Measurements from ENCODE around the gene BHLHE23.

BHLHE23 gene

DNA sequence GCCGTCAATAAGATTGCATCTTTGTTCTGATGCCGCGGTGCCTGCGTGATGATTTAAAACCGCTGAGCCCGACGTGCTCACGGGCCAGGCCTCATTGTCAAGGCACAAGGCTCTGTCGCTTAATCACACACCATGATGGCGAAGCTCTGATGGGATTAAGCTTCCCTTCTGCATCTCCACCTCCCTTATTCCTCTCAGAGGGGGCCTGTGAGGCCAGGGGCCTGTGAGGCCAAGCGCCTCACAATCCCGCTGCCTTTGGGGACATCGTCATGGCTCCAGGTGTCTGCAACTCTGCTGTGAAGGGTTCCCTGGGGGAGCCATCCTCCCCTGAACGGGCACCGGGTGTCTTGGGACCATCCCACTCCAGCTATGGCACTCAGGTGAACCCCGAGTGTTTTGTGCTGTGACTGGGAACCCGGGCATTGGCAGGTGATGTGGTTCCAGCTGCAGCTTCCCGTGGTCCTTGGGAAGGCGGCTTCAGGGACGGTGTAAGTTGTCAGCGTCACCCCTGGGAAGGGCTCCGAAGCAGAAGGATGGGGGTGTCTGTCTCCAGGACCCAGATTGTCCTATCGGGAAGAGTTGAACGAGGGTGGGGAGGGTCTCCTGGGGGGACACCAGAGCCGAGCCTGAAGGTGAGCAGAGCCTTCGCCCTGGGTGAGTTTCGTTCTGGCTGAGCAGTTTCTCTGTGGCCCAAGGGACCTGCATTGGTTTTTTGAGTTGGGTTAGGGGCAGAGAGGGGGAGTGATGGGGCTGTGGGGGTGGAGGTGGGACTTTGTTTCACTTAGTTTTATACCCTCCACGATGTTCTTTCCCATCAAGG, 18.0 kb upstream of the BHLHE23 start:
- DNase-seq, result no peak

- no peak for DNase-seq
Measured at GRCh38 chr20:63023936-63024571, 17.3 kb upstream of the BHLHE23 start.

DNA sequence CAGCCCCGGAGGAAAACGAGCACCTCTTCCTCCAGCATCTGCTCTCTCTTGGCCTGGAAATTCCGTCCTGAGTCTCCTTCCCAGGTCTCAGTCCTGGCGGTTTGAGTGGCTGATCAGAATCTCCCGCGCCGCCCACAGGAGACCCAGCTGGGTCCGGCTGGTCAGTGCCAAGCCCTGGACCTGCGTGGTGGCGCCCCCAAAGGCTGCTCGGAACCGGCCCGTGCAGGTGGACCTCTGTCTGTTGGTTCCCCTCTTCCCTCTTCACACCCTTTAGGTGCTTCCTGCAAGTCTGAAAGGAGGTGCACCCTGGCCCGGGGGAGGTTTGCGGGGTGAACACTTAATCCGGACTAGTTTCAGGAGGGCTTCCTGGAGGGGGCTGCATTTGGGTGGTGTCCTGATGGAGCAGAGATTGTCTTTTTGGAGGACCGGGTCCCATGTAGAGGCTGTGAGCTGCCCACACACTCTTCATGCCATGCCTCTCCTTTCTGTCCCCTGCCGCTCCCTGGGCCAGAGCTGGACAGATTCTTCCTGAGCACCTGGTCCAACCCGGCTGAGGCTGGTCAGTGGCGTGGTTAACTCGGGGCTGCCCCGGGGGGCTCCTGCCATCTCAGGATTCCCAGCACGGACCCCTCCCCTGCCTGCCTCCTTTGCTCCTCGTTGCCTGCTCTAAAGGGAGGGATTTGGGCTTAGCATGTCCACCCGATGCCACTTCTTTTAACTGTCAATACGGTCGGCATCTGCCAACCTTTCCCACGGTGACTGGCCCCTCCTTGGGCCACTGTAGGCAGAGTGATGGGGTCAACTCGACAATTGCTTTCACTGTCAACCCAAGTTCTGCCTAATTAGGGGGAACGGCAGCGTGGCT, 16.5 kb upstream of the BHLHE23 start:
- no peak for DNase-seq

GRCh38 chr20:63022501-63022900, 15.7 kb upstream of the BHLHE23 start:
- no peak for DNase-seq

DNA sequence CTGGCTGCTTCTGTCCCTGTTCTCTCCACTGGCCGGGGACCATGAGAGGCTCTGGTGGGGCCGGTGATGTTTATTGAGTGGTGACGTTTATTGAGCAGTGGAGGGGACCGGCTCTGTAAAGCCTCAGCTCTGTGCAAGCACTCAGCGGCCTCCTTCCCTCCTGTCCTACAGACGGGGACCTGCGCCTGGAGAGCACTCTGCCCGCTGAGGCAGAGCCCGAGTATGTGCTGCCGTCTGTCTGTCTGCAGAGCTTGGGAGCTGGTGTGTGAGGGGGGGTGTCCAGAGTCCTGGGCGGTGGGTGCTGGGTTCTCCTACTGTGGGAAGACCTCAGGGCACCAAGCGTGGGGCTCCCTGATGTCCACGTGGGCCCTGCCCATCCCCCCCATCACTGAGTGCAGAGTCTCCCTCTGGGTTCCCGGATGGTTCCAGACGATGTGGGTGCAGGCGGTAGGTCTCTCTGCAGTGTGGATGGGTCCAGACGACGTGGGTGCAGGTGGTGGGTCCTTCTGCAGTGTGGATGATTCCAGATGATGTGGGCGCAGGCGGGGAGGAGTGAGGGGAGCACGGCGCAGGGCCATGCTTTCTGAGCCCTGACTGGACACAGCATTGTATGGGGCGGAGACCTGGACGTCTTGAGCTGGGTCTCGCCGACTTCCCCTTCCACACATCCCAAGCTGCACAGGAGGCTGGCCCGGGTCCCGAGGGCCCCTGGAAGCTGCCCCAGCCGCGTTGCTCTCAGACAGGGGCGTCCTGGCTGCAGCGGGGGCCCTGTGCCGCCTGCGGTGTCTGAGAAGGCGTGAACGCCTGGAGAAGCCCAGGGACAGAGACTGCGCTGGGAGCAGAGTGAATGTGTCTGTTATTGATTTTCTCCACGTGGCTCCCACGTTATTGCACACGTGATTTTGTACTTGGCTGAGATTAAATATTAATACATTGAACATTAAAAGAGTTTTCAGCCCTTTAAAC, 14.9 kb upstream of the BHLHE23 start:
- DNase-seq, result no peak

DNA sequence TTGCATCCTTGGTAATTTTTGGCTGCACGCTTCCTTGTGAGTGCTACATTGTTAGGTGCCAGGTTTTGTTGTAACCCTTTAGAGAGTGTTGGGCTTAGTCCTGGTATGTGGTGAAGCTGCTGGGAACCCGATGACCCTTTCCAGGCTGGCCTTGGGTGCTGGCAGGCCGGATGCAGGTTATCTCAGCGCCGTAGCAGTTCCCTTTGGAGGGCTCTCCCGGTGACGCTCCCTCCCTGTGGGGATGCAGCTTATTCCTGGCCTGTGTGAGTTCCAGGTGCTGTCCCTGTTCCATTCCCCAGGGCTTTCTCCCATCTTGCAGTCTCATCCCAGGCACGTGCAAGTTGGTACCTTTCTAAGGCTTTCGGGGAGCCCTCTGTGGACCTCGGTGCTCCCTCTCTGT, 13.9 kb upstream of the BHLHE23 start:
- no peak for DNase-seq

DNA sequence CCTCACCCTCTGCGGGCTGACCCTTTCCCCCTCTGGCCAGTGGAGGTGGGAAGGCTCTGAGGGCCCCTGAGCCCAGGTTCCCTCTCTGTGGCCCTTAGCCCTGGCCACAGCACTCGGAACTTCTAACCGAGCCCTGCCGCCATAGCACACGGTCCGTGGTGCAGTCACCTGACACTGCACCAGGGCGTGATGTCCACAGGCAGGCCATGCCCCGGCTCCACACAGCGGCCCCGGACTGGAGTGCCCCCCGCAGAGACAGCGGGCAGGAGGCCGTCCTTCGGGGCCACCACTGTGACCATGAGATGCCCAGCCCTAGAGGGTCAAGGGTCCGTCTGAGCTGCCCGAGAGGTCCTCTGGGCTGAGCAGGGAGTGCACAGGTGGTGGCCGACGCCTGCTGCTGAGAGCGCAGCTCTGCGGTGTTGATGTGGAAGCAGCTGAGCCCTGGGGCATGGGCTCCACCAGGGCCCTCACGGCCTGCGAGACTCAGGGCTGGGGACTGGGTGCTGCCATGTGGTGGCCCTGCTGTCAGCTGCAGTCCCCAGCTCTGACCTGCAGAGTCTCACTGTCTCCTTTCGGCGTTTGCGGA, 11.2 kb upstream of the BHLHE23 start:
- DNase-seq, result no peak

DNA sequence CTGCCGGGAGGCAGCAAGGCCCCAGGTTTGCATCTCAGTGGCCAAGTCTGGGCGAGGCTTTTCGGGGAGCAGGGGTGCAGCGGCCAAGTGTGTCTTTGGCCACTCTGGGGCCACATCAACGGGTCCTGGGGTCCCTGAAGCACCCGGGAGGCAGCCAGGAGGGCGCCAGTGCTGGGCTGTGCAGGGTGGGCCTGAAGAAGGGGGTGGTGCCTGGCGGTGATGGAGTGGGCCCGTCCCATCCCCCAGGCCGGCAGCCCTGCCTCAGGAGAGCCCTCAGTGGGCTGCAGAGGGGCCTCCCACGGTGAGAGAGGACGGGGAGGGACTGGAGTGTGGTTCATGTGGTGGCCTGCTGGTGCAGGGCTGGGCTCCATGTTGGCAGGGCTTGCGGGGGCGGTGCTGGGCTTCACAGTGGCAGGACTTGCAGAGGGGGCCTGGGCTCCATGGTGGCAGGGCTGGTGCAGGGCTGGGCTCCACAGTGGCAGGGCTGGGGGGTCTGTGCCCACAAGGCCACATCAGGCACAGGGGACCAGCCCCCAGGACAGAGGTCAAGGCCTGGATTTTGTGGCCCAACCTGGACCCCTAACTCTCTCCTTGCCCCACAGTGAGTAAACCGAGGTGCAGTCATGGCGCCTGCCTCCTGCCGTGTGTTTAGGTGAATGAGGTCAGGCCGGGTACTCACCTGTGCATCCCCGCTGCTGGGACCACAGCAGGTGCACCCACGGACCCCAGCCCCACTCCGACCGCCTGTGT, 10.5 kb upstream of the BHLHE23 start:
- DNase-seq, result no peak

DNA sequence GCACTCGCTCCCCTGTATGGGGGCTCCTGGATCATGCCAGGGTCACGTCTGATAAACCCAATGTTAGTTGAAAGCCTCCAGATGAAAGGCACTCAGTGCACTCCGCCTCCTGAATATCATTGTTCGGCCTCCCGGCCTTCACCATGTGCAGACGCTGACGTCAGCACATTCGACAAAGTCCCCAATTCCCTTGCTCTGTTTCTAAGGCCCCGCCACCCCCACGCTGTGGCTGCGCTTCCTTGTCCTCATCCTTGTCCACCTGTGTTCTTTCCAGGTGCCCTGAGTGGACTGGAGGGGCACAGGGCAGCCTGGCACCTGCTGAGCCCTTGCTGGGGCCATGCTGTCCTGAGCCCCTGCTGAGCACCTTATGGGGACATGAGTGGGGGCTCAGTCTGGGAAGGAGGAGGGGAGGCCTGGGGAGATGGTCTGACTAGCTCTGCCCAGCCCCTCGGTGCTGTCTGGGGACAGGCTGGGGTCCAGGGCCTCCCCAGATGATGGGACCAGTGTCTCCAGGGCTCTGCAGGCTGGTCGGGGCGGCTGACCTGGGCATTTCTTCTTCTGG, 9.8 kb upstream of the BHLHE23 start:
- no peak for DNase-seq

DNA sequence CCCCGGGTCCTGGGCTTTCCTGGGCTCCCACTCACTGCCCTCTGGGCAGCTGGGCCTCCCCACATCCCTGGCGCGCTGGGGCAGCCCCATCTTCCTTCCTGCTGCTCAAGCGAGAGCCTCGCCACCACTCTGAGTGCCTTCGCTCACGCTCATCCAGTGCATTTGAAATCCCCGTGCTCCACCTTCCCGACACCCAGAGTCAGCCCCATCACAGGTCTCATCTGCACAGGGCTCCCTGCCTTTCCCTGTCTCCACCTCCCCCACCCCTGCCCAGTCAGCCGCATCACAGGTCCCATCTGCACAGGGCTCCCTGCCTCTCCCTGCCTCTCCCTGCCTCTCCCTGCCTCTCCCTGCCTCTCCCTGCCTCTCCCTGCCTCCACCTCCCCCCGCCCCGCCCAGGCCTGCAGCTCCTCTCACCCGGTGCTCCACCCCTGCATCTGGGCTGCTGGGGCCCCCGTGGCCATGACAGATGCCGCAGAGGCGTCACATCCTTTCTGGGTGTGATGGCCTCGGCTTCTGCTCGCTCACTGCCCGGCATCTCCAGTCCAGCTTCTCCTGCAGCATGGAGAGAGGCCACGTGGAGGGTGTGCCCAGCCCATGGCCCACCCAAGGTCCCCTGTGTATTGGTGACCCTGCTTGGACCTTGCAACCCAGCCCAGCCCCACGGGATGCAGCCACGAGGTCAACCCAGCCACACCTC, 9.0 kb upstream of the BHLHE23 start:
- DNase-seq, result no peak

DNA sequence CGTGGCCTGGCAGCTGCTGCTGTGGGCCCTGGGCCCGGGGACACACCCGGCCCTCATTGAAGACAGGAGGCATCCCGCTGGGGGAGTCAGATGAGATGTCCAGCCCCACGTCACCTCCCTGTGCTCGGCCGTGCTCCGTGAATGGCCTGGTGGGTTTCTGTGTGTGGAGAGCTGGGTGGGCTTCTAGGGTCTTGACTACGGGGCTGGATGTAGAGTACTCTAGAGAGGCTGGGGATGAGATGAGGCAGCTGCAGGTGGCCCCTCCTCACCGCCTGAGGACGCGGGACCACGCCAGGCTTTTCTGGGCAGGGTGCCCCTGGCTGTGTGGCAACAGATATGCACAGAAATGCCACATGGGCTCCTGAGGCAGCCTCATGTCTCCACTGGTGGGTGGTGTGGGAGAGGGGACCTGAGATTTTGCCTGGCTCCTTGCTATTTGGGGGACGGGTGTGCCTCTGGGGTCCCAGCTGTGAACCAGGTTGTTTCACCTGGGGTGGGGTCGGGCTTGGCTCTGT, 8.4 kb upstream of the BHLHE23 start:
- DNase-seq, result no peak

DNA sequence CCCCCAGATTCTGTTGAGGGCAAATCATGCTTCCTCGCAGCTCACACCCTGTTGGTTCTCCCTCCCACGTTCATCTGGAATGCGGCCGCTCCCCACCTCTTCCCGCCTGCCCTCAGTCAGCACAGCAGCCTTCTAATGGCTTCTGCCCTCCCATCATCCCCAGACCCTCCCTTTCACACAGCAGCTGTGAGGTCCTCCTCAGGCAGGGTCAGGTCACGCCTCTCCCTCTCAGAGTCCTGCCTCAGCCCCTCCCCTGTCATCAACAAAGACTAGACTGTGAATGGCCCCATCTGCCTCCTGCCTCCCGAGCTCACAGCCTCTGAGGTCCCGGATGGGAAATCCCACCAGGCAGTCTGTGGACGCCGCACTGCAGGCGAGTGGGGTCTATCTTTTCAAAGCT, 7.9 kb upstream of the BHLHE23 start:
- DNase-seq, result no peak

DNA sequence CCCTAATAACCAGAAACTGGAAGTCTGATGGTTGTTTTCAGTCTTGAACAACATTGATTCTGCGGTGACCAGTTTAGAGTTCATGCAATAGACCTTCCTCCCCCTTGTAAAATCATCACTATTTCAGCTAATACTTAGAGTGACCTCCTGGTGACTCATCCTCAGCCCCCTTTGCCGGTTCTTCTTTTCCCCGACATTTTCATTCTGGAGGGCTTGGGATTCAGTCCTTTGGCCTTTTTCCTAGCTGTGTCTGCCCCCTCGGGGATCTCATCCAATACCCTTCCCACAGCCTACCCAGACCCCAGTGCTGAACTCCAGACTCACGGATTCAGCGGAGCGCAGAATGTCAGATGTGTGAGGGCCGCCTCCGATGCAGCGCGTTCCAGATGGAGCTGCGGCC, 7.5 kb upstream of the BHLHE23 start:
- DNase-seq, result no peak

DNA sequence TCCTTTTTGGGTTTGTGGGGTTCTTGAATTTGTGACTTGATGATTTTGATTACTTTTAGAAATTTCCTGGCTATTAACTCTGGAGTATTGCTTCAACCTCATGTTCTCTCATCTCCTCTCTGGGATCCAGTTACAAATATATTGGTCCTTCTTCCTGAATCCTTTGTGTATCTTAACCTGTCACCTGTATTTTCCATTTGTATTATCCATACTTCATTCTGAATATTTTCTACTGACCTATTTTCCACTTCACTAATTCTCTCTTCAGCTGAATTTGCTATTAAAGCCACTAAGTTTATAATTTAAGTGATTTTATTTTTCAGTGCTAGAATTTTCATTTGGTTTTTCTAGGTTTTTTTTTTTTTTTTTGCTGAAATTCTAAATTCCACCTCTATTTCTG, 6.4 kb upstream of the BHLHE23 start:
- no peak for DNase-seq

GRCh38 chr20:63011798-63012197, 5.0 kb upstream of the BHLHE23 start:
- peak; percentile 73 for DNase-seq

DNA sequence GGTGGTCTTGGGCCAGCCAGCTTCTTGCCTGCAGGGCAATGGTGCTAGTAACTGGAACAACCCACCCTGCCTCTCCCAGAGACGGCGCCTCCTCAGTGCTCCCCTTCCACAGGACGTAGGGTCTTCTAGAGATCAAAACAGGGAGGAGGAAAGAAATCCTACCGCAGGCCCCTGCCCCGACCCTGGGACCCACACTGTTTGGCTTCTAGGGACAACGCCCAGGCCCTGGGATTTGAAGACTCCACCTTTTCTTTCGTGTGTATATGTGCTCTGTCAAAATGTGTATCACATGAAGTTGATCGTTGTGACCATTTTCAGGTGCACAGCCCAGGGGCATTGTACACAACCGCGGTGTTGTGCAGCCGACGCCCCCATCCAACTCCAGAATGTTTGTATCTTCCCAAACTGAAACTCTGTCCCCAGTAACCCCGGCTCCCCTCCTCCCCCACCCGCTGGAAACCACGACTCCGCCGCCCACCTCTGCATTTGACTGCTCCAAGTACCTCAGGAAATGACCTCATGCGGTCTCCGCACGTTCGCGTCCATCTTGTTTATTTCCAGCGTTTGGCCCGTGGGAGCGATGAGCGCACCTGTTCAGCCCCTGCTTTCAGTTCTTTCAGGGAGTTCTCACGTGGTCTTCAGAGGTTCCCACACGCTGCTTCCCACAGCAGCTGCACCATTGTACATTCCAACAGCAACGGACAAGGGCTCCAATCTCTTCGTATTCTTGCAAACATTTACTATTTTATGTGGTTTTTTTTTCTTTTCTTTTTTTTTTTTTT, 3.4 kb upstream of the BHLHE23 start:
- DNase-seq, result no peak

DNA sequence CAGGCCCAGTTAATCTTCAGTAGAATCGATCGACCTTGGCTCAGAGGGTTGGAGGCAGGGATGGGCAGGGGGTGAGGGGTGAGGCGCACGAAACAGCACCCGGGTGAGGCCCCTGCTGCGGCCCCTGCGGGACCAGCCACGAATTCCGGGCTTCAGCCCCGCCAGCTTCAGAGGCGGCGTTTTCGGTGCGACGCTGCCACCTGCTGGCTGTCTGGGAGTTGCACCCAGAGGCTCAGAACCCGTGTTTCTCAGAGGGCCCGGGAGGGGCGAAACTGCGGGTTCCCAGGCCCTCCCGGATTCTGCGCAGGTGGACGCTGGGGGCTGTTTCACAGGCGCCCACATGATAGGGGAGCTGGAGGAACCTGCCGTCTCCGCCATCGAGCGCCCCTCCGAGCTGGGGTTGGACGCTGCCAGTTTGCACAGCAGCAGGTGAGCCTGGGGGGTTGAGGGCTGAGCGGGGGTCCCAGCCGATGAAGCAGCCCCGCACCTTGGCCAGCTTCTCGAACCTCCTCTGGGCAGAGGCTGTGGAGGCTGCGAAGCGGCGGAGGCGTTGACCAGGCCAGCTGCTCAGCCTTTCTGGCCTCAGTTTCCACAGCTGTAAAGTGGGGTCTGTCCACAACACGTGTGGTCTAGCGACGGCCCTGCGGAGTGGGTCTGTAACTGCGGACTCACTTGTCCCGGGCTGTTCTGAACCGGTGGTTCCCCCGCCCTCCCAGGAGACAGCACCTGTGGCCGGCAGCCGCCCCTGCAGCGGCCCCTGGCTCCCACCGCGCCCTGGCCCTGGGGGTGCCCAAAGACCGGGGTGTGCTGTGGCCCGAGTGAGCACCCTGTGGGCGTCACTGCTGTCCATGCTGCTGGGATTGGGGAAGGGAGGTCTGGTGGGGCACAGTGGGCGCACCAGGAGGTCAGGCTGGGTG, 2.5 kb upstream of the BHLHE23 start:
- DNase-seq, result peak; percentile 63

GRCh38 chr20:63008541-63009044, 1.8 kb upstream of the BHLHE23 start:
- DNase-seq, result no peak
